Endothelial cell of umbilical vein (primary cell): ENCODE results near the gene CCDC184. TPM values are rescaled to one million over a fixed set of nuclear protein-coding genes. Genes with fewer than 3 reads are reported as not detected.

ENCODE experiments used
- BruUV-seq: library from RNA; stranded (reverse); fragments of 400-500 nt; replicated peaks from 2 replicates; lab custom pipeline; 2021; lab: Mats Ljungman, UMichigan
- CTCF ChIA-PET: fragments of 300-600, 350-600 bp; sonication (Branson Sonifier 250); formaldehyde crosslinking; loops from one replicate; lab custom pipeline; 2021; ENCODE audit warnings: antibody characterized with exemption, inconsistent platforms; lab: Charles Lee
- POLR2A ChIA-PET: fragments of 300-600, 350-600 bp; sonication (Branson Sonifier 250); formaldehyde crosslinking; loops from one replicate; lab custom pipeline; 2021; ENCODE audit warnings: antibody characterized with exemption, inconsistent platforms; lab: Charles Lee
- DNase-seq: peaks from one replicate; pipeline ENCODE4 v3.0.0-alpha.2; 2011; ENCODE audit warnings: low read depth, low spot score
- FAIRE-seq: peaks from 2 replicates; lab custom pipeline; 2011; peaks lifted over from hg19 to GRCh38; lab: Jason Lieb, UNC
- H2AFZ ChIP-seq: 2 replicates; pipeline ENCODE4 v1.6.0; 2012; ENCODE audit warnings: low read depth, low read length, control low read depth, inconsistent platforms
- H3K27ac ChIP-seq: 2 replicates; pipeline ENCODE4 v1.5.1; 2011; ENCODE audit warnings: low read depth, mild to moderate bottlenecking, control low read depth, low read length, moderate library complexity; ENCODE audit not compliant: insufficient read depth
- H3K27me3 ChIP-seq, 2 experiments: 2 replicates each; pipeline versions ENCODE4 v1.6.0 to v1.6.1; 2011; ENCODE audit warnings: low read length in 2 of 2, mixed read lengths in 1 of 2; ENCODE audit not compliant: control insufficient read depth in 2 of 2, insufficient read depth in 2 of 2
- H3K36me3 ChIP-seq, 2 experiments: 2 replicates in 1 of 2; 3 replicates in 1 of 2; pipeline ENCODE4 v1.5.1; 2011; ENCODE audit warnings: low read length in 2 of 2, mild to moderate bottlenecking in 1 of 2, moderate library complexity in 1 of 2; ENCODE audit not compliant: control insufficient read depth in 2 of 2, insufficient read depth in 2 of 2; ENCODE audit errors: extremely low read depth in 1 of 2
- H3K4me1 ChIP-seq: 3 replicates; pipeline ENCODE4 v1.5.1; 2011; ENCODE audit warnings: mild to moderate bottlenecking, low read length; ENCODE audit not compliant: control insufficient read depth, insufficient read depth; ENCODE audit errors: extremely low read depth
- H3K4me2 ChIP-seq: 2 replicates; pipeline ENCODE4 v1.6.1; 2011; ENCODE audit warnings: low read length, control low read depth, mixed read lengths; ENCODE audit not compliant: insufficient read depth
- H3K4me3 ChIP-seq, 3 experiments: fragments of 200-600 bp in 1 of 3; sonication (generic), shearing (Covaris generic) in 1 of 3; replicated peaks in 1 of 3; 2 replicates each; pipeline ENCODE4 v1.5.1; 2011 to 2016; ENCODE audit warnings: control low read depth in 3 of 3, low read length in 3 of 3, mild to moderate bottlenecking in 2 of 3, inconsistent platforms in 1 of 3, low read depth in 1 of 3, moderate library complexity in 1 of 3; ENCODE audit not compliant: insufficient read depth in 1 of 3
- H3K79me2 ChIP-seq: 2 replicates; pipeline ENCODE4 v1.6.0; 2012; ENCODE audit warnings: low read length, inconsistent platforms; ENCODE audit not compliant: control insufficient read depth, insufficient read depth
- H3K9ac ChIP-seq: replicated peaks from 2 replicates; pipeline ENCODE3; 2011; ENCODE audit warnings: low read length, control low read depth; ENCODE audit not compliant: insufficient read depth; ENCODE audit errors: extremely low read depth
- H3K9me1 ChIP-seq: replicated peaks from 3 replicates; pipeline ENCODE4 v1.6.0; 2011; ENCODE audit warnings: mild to moderate bottlenecking, low read length; ENCODE audit not compliant: control insufficient read depth, insufficient read depth; ENCODE audit errors: extremely low read depth
- H3K9me3 ChIP-seq: replicated peaks from 2 replicates; pipeline ENCODE4 v1.5.1; 2012; ENCODE audit warnings: low read length, inconsistent platforms; ENCODE audit not compliant: control insufficient read depth, insufficient read depth
- H4K20me1 ChIP-seq: replicated peaks from 2 replicates; pipeline ENCODE3; 2011; ENCODE audit warnings: mild to moderate bottlenecking, low read length; ENCODE audit not compliant: control insufficient read depth, insufficient read depth; ENCODE audit errors: extremely low read depth
- CTCF ChIP-seq, 2 donors: IDR thresholded peaks; 1 replicate in 1 of 2; 2 replicates in 1 of 2; pipeline ENCODE4 v1.5.1; 2011; ENCODE audit warnings: low read length in 2 of 2, mild to moderate bottlenecking in 2 of 2, moderate library complexity in 2 of 2, control low read depth in 1 of 2, inconsistent platforms in 1 of 2, low read depth in 1 of 2; ENCODE audit not compliant: insufficient read depth in 1 of 2; ENCODE audit errors: extremely low read depth in 1 of 2
- EZH2 ChIP-seq: IDR thresholded peaks from 2 replicates; pipeline ENCODE4 v1.6.1; 2012; ENCODE audit warnings: borderline replicate concordance, low read depth, mild to moderate bottlenecking, moderate library complexity, low read length, inconsistent platforms; ENCODE audit not compliant: severe bottlenecking
- FOS ChIP-seq: IDR thresholded peaks from 2 replicates; pipeline ENCODE4 v1.6.1; 2011; ENCODE audit warnings: mild to moderate bottlenecking, low read length, moderate library complexity, borderline replicate concordance; ENCODE audit not compliant: insufficient read depth
- GATA2 ChIP-seq: IDR thresholded peaks from 2 replicates; pipeline ENCODE4 v1.7.0; 2011; ENCODE audit warnings: low read depth, mild to moderate bottlenecking, moderate library complexity, mixed read lengths, low read length; ENCODE audit not compliant: insufficient read length, insufficient read depth
- JUN ChIP-seq: IDR thresholded peaks from 2 replicates; pipeline ENCODE4 v1.6.1; 2011; ENCODE audit warnings: borderline replicate concordance, low read depth; ENCODE audit not compliant: insufficient read length, insufficient read depth
- MAX ChIP-seq: IDR thresholded peaks from 2 replicates; pipeline ENCODE4 v1.6.1; 2011; ENCODE audit not compliant: insufficient read depth, insufficient read length
- MYC ChIP-seq: IDR thresholded peaks from one replicate; pipeline ENCODE4 v1.6.1; 2011; ENCODE audit warnings: mild to moderate bottlenecking, low read depth, low read length
- POLR2A ChIP-seq: IDR thresholded peaks from 2 replicates; pipeline ENCODE4 v1.6.1; 2012; ENCODE audit warnings: low read depth, mild to moderate bottlenecking, control low read depth, low read length
- POLR2AphosphoS5 ChIP-seq: IDR thresholded peaks from 2 replicates; pipeline ENCODE4 v1.6.1; 2012; ENCODE audit warnings: low read depth, mild to moderate bottlenecking, control low read depth, low read length, moderate library complexity; ENCODE audit not compliant: insufficient read depth
- dilution Hi-C: fragments of 300-500 bp; cut with MboI; formaldehyde crosslinking; loops from one replicate; pipeline ENCODE4 v1.15.0; 2019; ENCODE audit warnings: low sequenced_read_pairs; ENCODE audit not compliant: extremely low pct_ligation_motif_present
- intact Hi-C: fragments of 100-400 bp; cut with micrococcal nuclease; formaldehyde crosslinking; loops from one replicate; pipeline ENCODE4 v1.10.0; 2022
- polyA plus RNA-seq, 4 experiments: library from polyadenylated mRNA; depleted of rRNA in 3 of 4; stranded (reverse) in 3 of 4; unstranded in 1 of 4; fragments of >200 nt; gene quantifications; 2 replicates each; pipeline versions ENCODE4 v1.2.1 to v1.2.3, GENCODE V29; 2011 to 2012; ENCODE audit warnings: missing spikeins in 1 of 4
- total RNA-seq: library from RNA; stranded (reverse); gene quantifications from 2 replicates; pipeline ENCODE4 v1.2.3, GENCODE V29; 2021

Gene CCDC184
- total and polyA plus RNA-seq, 2 donors (not counting 3 experiments of a cell fraction or from before 2014, with no cell fraction given) = 0.18 to 0.39 TPM

- DNase-seq (no peak), FAIRE-seq (no peak)
- H3K9me1 ChIP-seq = no peaks in the 10 kb centered on the region
- H3K9me3 ChIP-seq = no peaks in the 10 kb centered on the region
- TF ChIP-seq MYC = no peak
- no peak for TF ChIP-seq POLR2A
- TF ChIP-seq FOS = no peak
- no peak for TF ChIP-seq GATA2
- no peak for TF ChIP-seq EZH2
- TF ChIP-seq POLR2AphosphoS5 = no peak
- no peak for TF ChIP-seq JUN
- TF ChIP-seq MAX = no peak
- no peak for TF ChIP-seq CTCF (IDR thresholded peaks at IDR 0.05; ENCODE audit: extremely low read depth in 1 of 2, insufficient read depth in 1 of 2, low read depth in 1 of 2, low read length in 2 of 2)
- H2AFZ ChIP-seq = peak overlapping the region; percentile 76
- dilution Hi-C loops = no loop called here
- peaks cover 9% of the 10 kb centered on the region for H3K79me2 ChIP-seq
- peak overlapping the region; percentile 35 to 66 (median 54) for H3K4me3 ChIP-seq
- POLR2A ChIA-PET = no interaction called here
- BruUV-seq = no TSS peak
- H3K27me3 ChIP-seq = peaks cover 0 to 5% of the 10 kb centered on the region in 2 experiments
- H3K36me3 ChIP-seq = no peaks in the 10 kb centered on the region
- peak overlapping the region; percentile 26 for H3K9ac ChIP-seq
- intact Hi-C loops = loop anchor here (1.0 to 10.0 kb wide), 3 partner anchors 50 to 442 kb away; partner anchors contain the start of gene SENP1
- CTCF ChIA-PET = interaction anchor here (1.2 to 2.0 kb wide), 8 partner anchors 9 to 462 kb away, joined by 4 to 13 read pairs (median 8); partner anchors contain the start of gene SENP1
- H3K27ac ChIP-seq = no peak overlapping the region
- peaks cover 3% of the 10 kb centered on the region for H3K4me1 ChIP-seq
- peak overlapping the region; percentile 82 for H3K4me2 ChIP-seq
- no peaks in the 10 kb centered on the region for H4K20me1 ChIP-seq
These were observed 26.8 kb upstream of the CCDC184 start for GRCh38 chr12:48156652-48157017.
